T follicular helper cell (primary cell): Measurements from ENCODE around the gene DPH2.

Experiments used
- DNase-seq: peaks from one replicate; pipeline ENCODE4 v3.0.0-alpha.2; 2020; ENCODE audit warnings: low read depth
- total RNA-seq, 2 experiments: gene quantifications; one replicate each; lab custom pipeline; 2026; lab: John Stamatoyannopoulos, UW

DPH2 gene, protein sequence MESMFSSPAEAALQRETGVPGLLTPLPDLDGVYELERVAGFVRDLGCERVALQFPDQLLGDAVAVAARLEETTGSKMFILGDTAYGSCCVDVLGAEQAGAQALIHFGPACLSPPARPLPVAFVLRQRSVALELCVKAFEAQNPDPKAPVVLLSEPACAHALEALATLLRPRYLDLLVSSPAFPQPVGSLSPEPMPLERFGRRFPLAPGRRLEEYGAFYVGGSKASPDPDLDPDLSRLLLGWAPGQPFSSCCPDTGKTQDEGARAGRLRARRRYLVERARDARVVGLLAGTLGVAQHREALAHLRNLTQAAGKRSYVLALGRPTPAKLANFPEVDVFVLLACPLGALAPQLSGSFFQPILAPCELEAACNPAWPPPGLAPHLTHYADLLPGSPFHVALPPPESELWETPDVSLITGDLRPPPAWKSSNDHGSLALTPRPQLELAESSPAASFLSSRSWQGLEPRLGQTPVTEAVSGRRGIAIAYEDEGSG
- 48.3 to 158 reads per million in 2 experiments for total RNA-seq

DNA sequence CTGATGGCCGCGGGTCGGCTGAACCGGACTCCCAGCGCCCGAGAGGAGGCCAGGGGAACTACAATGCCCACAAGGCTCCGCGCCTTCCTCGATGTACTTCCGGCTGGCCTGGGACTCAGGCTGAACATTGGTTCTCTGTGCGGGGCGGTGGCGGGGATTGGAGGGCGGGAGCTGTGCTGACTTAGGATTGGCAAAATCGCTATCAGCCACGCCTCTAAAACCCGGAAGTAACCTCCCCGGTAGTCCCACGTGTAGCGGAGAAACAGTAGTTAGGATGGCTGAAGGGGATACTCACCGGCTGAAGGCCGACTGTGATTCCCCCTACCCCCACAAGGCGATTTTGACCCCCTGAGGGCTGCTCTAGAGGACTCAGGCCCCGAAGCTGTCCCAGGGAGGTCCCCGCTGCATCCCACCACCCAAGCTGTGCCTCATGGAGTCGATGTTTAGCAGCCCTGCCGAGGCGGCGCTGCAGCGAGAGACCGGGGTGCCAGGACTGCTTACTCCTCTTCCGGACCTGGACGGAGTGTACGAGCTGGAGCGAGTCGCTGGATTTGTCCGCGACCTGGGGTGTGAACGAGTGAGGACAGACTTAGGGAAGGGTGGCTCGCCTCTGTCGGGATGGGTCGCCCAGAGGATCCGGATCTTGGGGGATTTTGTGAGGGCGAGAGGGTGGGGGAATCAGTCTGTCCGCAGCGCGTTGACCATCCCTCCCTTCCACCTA lies at the start of gene DPH2:
DPH2 (plus strand) TSS at position 265 of the 721 bp plus-strand sequence; CDS start at position 431, 166 bp downstream.
- peak; percentile 94 for DNase-seq

- no peak for DNase-seq
These were observed 48.8 kb upstream of the DPH2 start for GRCh38 chr1:43921022-43921421.

DNA sequence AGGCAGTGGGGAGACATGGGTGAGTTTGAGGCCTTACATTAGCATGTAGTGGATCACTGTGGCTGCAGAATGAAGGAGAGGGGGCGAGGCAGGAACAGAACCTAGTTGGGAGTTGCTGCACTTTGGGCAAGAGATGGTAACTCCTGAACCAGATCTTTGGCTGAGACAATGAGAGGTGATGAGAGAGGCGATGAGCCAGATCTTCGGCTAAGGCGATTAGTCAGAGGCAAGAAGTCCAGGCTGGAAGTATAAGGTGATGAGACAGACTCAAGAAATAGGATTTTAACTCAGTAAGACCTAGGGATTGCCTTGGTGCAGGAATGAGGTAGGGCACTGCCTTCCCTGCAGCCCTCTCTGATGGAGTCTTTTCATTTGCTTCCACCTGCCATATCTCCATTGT lies 45.3 kb upstream of the DPH2 start:
- no peak for DNase-seq

DNA sequence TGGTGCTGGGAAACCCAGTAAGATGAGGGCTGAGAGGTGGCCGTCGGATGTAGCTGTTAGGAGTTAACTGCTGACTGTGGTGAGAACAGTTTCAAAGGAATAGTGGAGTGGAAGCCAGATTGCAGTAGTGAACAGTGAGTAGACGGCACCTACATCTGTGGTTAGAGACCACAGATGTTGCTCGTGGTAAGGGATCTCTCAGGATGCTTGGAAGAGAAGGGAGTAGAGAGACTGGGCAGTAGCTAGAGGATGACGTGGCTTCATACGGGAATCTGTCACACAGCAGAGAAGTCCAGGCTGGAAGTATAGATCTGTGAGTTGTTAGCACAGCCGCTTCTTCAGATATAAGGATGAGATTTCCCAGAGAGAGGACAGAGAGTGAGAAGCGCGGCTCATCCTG lies 44.0 kb upstream of the DPH2 start:
- DNase-seq, result no peak

DNA sequence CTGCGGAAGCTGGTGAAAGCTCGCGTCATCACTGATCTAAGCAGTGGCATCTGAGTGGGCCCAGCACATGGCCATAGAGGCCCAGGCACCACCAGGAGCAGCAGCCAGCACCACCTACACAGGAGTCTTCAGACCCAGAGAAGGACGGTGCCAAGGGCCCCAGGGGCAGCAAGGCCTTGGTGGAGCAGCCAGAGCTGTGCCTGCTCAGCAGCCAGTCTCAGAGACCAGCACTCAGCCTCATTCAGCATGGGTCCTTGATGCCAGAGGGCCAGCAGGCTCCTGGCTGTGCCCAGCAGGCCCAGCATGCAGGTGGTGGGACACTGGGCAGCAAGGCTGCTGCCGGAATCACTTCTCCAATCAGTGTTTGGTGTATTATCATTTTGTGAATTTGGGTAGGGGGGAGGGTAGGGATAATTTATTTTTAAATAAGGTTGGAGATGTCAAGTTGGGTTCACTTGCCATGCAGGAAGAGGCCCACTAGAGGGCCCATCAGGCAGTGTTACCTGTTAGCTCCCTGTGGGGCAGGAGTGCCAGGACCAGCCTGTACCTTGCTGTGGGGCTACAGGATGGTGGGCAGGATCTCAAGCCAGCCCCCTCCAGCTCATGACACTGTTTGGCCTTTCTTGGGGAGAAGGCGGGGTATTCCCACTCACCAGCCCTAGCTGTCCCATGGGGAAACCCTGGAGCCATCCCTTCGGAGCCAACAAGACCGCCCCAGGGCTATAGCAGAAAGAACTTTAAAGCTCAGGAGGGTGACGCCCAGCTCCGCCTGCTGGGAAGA lies 39.5 kb upstream of the DPH2 start:
- DNase-seq, result no peak

GRCh38 chr1:43930949-43931275 lies 38.9 kb upstream of the DPH2 start:
- DNase-seq, result no peak

- DNase-seq, result no peak
These were observed 37.8 kb upstream of the DPH2 start for GRCh38 chr1:43931711-43932660.

DNA sequence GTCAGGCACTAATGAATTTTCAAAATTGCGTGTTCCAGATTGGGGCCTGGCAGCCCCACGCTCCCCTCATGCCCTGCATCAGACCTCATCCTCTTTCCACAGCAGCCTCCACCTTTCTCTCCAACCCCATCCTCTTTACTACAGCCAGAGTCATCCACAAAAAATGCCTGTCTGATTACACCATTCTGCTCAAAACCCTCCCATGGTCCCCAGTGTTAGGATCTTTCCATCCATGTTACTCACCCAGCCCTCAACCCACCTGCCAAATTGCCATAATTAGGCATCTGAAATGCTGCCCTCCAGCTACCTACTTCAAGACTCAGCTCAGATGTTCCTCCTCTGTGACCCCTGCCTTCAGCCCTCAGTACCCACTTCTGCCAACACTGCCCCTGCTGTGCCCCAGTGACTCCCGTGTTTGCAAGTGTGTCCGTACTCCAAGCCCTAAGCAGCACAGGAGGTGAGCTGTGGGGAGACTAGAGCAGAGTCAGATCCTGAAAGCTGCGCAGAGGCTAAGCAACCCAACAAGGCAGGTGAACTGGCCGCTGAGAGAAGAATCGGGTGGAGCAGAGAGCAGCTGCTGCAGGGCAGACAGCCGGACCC lies 36.9 kb upstream of the DPH2 start:
- DNase-seq, result no peak

- DNase-seq, result no peak
These were observed 36.3 kb upstream of the DPH2 start, which contains the start of gene ARTN for GRCh38 chr1:43933386-43934100. TSS of gene ARTN (plus strand) at chr1:43933801. CDS start at chr1:43935657, 1,856 bp downstream.

GRCh38 chr1:43934101-43934985 lies 35.5 kb upstream of the DPH2 start:
- DNase-seq, result peak; percentile 18

DNA sequence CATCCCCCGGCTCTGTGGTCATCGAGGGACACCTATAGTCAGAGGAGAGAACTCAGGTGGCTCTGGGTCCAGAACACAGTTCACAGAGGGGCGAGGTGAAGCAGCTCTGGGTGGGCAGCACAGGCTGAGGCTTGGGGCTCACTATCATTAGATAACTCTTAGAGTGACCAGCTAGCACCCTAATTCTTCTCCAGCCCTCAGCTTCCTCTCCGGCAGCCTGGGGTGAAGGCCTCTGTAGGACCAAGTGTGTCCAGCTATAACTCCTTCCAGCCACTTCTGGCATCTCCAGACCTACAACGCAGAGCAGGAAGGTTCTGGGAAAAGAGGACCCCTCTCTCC lies 34.9 kb upstream of the DPH2 start:
- no peak for DNase-seq

DNA sequence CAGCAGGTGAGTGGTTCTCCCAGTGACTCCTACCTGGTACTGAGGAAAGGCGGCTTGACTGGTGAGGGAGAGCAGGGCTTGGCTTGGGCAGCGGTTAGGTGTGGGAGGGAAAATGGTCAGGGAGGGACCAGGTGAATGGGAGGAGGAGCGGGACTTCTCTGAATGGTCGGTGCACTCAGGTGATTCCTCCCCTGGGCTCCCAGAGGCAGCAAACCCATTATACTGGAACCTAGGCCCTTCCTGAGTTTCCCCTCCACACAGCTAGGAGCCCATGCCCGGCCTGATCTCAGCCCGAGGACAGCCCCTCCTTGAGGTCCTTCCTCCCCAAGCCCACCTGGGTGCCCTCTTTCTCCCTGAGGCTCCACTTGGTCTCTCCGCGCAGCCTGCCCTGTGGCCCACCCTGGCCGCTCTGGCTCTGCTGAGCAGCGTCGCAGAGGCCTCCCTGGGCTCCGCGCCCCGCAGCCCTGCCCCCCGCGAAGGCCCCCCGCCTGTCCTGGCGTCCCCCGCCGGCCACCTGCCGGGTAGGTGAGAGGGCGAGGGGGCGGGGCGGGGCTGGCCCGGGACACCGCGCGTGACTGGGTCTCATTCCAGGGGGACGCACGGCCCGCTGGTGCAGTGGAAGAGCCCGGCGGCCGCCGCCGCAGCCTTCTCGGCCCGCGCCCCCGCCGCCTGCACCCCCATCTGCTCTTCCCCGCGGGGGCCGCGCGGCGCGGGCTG lies 33.9 kb upstream of the DPH2 start:
- DNase-seq, result no peak

- no peak for DNase-seq
These were observed 33.2 kb upstream of the DPH2 start for GRCh38 chr1:43936431-43937151.

DNA sequence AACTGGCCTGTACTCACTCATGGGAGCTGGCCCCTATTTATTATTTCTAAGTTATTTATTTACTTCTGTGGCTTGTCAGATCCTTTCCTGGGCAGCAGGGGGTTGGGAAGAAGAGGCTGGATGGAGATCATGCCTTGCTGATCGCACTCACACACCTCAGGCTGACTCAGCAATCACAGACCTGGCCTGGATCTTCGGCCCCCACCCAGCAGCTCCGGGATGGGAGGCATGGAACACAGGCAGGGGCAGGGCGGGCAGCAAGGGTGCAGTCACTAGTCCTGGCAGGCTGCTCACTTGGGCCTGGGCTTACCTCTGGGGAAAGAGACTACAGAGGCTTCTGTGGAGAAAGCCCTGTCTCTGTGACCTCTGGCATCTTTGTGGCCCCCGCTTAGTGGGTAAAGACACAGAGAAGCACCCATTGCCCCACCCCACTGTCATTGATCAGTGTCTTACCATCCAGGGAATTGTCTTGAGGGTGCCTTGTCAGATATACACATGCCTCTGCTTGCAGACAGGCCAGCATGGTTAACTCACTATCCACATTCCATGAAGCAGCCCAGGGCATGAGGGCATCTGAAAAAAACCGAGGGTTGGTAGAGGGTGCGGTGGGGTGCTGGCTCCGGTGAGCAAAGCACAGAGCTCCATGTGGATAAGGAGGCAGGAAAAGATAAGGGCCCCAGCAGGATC lies 32.5 kb upstream of the DPH2 start:
- DNase-seq, result no peak

DNA sequence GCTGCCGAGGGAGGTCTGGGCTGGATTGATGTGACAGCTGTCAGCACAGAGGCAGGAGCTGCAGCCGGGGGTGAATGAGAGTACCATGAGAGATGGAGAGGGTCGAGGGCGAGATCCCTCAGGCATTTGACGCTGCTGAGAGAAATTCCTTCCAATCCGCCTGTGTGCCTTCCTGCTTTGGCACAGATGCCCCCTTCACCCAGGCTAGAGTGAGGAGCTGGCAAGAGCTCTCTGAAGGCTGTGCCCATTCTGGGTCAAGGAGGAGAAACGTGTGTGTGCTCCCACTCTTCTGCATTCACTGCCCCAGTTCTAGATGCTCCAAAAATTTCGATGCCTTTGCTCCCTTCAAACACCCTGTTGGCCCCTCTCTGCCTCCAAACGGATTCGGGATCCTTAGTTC lies 31.4 kb upstream of the DPH2 start:
- no peak for DNase-seq

DNA sequence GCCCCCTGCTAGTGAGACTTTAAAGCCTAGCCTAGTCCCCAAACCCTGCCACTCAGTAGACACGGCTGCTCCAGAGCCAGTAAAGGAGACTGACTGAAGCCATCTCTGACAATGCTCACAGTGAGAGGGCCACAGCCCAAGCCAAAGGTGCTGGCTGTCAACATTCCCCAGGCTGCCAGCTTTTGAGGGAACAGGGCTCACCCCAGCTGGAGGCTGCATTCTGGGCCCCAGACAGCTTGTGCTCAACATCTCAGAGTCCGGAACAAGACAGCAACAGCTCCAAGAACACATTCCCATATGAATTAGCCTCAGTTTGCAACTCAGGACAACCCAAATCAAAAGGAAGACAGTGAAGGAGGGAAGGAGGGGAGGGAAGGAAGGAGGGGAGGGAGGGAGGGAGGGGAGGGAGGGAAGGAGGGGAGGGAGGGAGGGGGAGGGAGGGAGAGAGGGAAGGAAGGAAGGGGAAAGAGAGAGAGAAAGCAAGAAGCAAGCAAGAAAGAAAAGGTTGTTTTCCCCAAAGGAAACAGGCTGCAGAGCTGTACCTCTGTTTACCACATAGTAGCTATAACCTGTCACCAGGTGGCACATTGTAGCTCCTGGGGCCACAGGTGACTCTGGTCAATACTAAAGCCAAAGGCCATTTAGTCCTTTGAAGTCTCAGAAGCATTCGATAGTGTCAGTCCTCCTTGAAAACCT lies 30.8 kb upstream of the DPH2 start:
- DNase-seq, result no peak

GRCh38 chr1:43942411-43942810 lies 27.4 kb upstream of the DPH2 start:
- no peak for DNase-seq
